GM18505 (cell line): ENCODE results near the gene KRT26.
A peak's percentile ranks its signal among the peaks of the same experiment; 100 is the strongest.
"Not testable (repeated sequence)": the region's sequence is repeated elsewhere in the genome, so short reads cannot be mapped to it uniquely, and the experiment has no call there.

Experiments used
- ATAC-seq: cut with Tn5 transposase; IDR thresholded peaks from one replicate; pipeline ENCODE4 v1.9.1; 2021; ENCODE audit not compliant: unreplicated experiment
- POLR2A ChIP-seq: IDR thresholded peaks from 4 replicates; pipeline ENCODE4 v1.6.1; 2011; ENCODE audit warnings: borderline replicate concordance; ENCODE audit not compliant: insufficient read depth, insufficient read length; ENCODE audit errors: extremely low read depth

Gene KRT26

GRCh38 chr17:40772101-40772500 is at the start of gene KRT26:
Gene KRT26, minus strand, starts transcription at chr17:40772201. Its CDS starts 88 bp downstream, at chr17:40772113.
- no peak for ATAC-seq
- no peak for TF ChIP-seq POLR2A

- no peak for ATAC-seq
- no peak for TF ChIP-seq POLR2A
Observed at GRCh38 chr17:40821536-40821935, 49.5 kb upstream of the KRT26 start.

GRCh38 chr17:40820228-40820838 is 48.3 kb upstream of the KRT26 start:
- ATAC-seq, result no peak
- no peak for TF ChIP-seq POLR2A

GRCh38 chr17:40819528-40820125 is 47.6 kb upstream of the KRT26 start:
- ATAC-seq, result no peak
- TF ChIP-seq POLR2A, result no peak

- peak; percentile 72 for TF ChIP-seq POLR2A
- peak; percentile 78 for ATAC-seq
Observed at GRCh38 chr17:40818733-40819527, 46.9 kb upstream of the KRT26 start.

GRCh38 chr17:40818343-40818732 is 46.3 kb upstream of the KRT26 start:
- ATAC-seq, result no peak

GRCh38 chr17:40817103-40817682 is 45.2 kb upstream of the KRT26 start:
- no peak for ATAC-seq
- TF ChIP-seq POLR2A, result peak; percentile 28

More at GRCh38 chr17:40818343-40818732, 46.3 kb upstream of the KRT26 start:
- TF ChIP-seq POLR2A, result no peak

GRCh38 chr17:40816569-40816968 is 44.6 kb upstream of the KRT26 start:
- ATAC-seq, result no peak
- no peak for TF ChIP-seq POLR2A

- TF ChIP-seq POLR2A, result no peak
- ATAC-seq, result no peak
Observed at GRCh38 chr17:40815381-40815780, 43.4 kb upstream of the KRT26 start.

GRCh38 chr17:40814657-40815056 is 42.7 kb upstream of the KRT26 start:
- ATAC-seq, result not testable (repeated sequence)

GRCh38 chr17:40813804-40814203 is 41.8 kb upstream of the KRT26 start:
- no peak for ATAC-seq
- TF ChIP-seq POLR2A, result no peak

GRCh38 chr17:40812639-40813038 is 40.6 kb upstream of the KRT26 start:
- no peak for TF ChIP-seq POLR2A
- ATAC-seq, result no peak

GRCh38 chr17:40810494-40810893 is 38.5 kb upstream of the KRT26 start:
- no peak for TF ChIP-seq POLR2A
- no peak for ATAC-seq
